HG03025 (cell line): ENCODE measurements around the gene CHCHD10.

Source experiments
- ATAC-seq: cut with Tn5 transposase; IDR thresholded peaks from one replicate; pipeline ENCODE4 v1.9.1; 2021; ENCODE audit warnings: mild to moderate bottlenecking, moderate library complexity; ENCODE audit not compliant: unreplicated experiment, low FRiP score

Gene CHCHD10

DNA sequence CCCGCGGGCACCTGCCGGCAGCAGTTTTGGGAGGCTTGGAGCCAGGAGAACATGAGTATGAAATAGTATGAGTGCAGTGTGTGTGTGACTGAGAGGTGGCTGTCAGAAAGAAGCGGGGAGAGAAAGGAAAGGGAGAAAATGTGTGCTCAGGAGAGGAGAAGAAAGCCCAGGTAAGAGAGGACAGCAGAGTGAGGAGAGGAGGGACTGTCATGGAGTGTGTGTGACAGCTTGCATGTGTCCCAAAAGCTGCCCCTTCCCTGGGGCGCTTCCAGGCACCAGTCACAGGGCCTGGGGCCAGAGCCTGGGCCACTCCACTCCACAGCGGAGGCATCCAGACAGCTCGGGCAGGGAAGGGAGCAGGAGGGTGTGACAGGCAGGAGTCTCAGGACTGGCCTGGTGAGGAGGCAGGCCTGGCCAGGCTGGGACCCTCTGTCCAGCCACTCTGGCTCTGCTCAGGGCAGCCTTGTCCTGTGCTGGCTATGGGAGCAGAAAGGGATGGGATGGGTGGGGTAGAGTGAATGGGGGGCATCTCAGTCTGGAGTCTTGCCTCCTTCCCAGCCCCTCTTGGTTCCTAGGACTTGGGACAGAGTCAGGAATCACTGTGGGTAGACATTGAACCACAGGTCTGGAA, 5.8 kb upstream of the CHCHD10 start:
- no peak for ATAC-seq

DNA sequence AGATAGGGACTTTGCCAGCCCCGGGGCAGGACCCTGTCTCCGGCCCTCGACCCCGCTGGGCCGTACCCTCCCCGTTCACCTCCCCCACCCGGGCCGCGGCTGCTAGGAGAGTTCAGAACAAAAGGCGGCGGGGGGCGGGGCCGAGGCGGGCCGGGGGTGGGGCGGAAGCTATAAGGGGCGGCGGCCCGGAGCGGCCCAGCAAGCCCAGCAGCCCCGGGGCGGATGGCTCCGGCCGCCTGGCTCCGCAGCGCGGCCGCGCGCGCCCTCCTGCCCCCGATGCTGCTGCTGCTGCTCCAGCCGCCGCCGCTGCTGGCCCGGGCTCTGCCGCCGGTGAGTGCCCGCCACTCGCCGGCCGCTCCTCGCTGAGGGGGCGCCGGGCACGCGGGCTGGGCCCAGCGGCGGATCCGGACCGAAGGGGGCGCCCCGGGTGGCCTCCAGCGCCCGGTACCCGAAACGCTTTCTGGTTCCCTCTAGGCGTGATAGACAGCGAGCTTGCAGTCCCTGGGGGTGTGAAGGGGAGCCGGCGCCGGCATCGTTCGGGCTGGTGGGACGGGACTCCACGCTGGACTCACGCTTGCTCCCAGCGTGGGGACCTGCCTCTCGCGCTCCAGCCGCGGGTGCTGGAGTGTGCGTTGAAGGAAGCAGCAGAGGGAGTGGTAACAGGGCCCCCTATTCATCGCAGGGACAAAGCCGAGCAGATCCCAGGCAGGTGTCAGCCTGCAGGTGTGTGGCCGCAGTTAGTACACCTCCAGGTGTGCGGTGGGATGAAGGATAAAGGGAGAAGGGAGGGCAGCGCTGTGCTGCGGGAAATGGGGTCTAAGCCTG, 5.1 kb upstream of the CHCHD10 start, which contains the start of gene MMP11:
TSS of gene MMP11 (plus strand) at position 201 of the 825 bp plus-strand sequence. CDS start at position 223, 22 bp downstream.
- ATAC-seq, result no peak

DNA sequence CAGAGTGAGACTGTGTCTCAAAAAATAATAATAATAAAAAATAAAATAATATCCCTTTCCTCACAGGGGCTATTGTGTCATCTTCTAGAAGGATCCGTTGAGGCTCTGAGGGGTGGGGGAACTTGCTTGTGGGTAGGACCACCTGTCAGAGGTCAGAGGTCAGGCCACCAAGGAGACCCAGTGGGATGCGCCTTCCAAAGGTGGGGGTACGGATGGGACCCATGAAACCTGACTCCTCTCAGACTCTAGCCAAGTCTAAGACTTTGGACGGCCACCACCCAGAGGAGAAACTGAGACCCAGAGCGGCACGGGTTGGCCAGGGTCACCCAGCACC, 4.5 kb upstream of the CHCHD10 start:
- ATAC-seq, result no peak

DNA sequence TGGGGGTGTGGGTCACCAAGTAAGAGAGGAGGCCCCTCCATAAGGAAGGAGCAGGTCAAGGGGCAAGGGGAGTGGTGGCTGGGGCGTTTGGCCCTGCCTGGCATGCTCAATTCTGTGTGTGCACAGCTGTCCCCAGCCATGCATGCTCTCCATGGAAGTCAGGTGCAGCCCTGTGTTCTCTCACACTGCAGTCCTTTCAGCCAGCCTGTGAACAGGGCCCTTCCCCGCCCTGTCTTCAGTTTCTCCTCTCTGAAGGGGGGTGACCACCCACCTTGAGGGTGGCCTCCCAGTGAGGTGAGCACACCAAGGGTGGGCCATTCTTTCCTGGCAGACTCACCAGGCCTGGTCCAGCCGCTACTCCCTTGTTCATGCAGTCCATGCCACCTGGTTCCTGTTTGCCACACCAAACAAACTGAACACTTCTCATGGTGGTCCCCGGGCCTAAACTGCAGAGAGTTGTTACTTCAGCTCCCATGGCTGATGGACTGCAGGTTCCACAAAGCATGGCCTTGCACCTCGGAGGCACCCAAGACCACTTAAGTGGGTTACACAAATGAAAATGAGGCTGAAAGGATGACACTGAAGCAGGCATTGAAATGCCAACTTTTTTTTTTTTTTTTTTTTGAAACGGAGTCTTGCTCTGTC, 1.7 kb upstream of the CHCHD10 start:
- ATAC-seq, result no peak

DNA sequence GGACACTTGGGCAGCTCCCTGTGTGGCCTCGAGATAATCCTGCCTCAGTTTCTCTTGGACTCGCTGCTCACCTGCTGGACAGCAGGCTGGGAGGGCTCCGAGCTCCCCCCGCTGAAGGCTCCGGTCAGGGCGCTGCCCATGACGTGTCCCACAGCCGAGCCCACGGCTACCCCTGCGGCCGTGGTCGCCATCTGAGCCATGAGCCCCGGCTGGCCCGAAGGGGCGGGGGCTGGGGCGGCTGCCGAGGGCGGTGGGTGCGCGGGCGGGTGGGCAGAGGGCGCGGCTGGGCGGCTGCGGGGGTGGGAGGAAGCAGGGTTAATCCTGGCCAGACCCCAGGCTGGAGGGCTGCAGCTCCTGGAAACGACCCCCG, 484 bp downstream of the CHCHD10 start:
- ATAC-seq, result no peak

DNA sequence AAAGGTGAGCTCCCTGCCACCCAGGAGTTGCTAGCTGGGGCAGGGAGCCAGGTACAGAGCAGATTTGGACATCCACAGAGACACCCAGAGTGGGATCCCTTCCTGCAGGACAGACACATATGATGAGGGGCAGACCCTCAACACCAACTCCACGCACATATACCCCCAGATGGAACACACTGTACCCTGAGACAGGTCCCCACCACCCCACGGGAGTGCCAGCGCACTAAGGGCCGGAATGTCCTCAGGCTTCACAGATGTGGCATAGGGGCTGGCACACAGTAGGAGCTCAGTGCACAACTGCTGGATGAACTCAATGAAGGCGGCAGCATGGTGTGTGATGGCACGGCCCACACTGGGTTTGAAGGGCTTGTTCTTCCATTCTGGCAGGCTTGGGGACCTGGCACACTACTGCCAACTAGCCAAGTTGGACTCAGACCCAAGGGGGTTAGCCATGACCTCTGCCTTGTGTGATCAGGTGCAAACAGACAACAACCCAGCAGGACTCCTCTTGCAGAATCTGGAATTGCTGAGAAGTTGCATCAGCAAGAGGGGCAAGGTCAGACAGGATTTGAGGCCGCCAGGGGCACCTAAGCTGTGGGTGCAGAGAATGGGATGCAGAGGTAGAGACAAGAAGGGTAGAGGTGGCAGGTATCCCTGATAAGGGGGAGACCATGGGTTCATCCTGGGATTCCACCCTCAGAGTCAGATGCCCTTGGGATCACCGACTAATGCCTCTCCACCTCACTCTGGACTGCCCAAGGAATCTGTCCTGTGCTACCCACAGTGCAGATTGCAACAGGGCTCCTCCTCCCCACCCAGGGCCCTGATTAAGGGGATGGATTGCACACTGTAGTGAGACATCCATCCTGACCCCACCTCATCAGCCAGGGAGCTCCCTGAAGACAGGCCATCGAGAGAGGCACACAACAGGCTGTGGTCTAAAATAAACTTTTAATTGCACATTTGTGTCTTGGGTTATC, 2.6 kb downstream of the CHCHD10 start:
- ATAC-seq, result no peak

DNA sequence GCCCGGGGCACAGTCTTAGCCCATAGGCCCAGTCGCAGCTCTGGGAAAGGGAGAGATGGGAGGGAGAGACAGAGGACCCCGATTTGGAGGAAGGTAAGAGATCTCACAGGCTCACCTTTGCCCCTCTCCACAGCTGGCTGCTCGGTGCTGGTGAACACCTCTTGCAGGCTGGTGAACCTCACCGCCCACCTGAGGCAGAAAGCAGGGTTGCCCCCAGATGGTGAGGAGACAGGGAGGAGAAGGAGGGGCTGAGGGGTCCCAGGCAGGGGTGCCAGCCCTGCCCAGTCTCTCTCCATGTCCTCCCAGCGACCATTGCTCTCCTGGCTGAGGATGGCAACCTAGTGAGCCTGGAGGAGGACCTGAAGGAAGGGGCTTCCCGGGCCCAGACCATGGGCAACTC, 3.8 kb downstream of the CHCHD10 start:
- no peak for ATAC-seq

DNA sequence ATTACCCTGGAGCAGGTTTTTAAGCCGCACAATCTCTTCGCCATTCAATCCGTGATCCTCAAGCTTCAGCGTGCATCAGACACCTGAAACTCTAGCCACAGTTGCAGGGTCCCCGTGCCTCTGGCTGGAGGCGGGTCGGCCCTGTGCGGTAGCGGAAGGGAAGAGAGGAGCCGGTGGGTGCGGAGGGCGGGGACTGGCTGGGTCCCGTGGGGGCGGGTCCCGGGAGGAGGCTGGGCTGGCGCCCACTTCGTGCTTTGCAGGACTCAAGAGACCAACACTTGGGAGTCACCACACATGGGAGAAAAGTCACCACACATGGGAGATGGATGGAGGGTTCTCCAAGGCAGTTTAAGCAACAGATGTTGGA, 4.2 kb downstream of the CHCHD10 start:
- ATAC-seq, result no peak

DNA sequence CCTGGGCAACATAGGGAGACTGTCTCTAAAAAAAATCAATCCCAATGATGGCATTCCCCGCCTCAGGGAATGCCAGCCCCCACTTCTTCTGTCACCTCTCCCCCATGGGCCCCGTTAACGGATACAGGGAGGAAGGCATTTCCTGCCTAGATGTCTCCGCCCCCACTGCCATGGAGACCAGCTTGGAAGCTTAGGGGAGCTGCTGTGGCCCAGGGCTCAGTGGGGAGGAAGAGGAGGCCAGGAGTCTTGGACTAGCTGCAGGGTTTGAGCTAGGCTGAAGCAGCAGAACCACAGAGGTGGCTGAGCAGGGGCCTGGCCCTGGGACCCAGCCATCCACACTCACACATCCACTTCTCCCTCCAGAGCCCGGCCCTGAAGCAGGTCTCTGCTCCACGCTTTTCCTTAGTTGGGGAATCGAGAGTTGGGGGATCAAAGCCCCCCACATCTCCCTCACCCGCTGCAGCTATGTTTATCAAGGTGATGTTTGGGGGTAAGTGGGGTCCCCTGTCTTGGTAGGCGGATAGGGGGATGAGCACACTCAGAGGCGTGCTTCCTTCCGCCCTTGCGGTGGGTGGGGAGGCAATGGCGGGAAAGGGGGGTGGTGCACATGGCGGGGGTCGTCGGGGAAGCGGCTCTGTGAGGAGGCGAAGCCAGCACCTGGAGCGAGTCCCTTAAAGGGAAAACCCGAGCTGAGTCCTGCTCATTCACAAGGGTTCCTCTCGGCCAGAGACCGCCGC, 4.8 kb downstream of the CHCHD10 start, which contains the start of gene C22orf15:
TSS of gene C22orf15 (plus strand) at position 149 of the 737 bp plus-strand sequence. CDS start at position 466, 317 bp downstream.
- ATAC-seq, result no peak

DNA sequence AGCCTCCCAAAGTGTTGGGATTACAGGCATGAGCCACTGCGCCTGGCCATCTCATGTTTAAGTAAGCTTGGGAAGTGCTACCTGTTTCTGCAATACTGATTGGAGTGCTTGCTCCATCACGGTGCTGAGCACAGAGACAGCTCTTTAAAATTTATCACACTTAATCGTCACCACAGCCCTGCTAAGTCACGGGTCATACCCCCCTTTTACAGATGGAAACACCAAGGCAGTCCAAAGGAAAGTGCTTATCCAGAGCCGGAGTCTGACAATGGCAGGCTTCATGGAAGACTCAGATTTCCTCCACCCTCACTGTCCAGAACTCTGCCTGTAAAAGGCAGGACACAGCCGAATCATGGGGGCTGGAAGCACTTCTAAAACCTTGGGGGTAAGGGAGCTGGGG, 7.7 kb downstream of the CHCHD10 start:
- no peak for ATAC-seq

DNA sequence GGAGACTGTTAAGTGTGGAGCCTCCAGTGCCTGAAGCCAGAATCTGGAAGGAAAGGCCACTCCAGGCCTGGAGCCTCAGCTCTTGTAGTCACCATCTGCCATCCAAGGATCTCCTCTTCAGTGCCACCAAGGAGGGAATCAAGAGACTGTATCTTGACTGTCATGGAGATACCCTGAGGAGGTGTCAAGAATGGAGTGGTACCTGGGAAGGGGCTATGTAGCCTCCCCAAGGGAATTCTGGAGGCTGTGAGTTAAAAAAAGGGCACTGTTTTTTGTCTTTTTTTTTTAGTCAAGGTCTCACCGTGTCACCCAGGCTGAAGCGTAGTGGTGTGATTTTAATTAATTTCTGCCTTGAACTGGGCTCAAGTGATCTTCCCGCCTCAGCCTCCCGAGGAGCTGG, 8.2 kb downstream of the CHCHD10 start:
- ATAC-seq, result no peak

DNA sequence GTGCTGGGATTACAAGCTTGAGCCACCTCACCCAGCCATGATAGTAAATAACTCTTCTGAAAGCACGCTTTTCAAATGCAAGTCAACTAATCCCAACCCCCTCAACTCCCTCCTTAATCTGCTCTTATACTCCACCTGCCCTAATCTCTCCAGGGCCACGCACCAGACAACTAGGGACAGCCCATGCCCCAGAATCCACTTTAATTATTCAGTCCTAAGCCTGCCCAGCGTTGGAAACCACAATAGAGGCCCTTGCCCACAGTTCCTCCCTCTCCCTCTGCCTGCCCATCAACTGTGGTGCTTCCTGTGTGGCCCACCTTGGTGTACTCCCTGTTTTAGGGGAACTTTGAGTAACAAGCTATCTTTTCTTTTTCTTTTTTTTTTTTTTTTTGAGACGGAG, 10.9 kb downstream of the CHCHD10 start:
- ATAC-seq, result no peak

DNA sequence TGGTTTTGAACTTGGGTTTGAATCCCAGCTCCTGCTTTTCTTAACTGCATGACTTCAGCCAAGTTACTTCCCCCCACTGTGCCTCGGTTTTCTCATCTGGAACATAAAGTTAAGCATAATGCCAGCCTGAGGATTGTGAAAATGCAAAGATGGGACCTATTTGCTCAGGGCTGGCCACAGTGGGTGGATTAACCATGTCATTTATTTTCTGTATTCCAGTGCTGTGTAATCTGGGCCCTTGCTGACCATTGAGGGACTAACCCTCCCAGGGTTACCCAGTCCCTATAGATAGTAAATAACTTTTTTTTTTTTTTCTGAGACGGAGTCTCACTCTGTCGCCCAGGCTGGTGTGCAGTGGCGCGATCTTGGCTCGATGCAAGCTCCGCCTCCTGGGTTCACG, 12.1 kb downstream of the CHCHD10 start:
- no peak for ATAC-seq

DNA sequence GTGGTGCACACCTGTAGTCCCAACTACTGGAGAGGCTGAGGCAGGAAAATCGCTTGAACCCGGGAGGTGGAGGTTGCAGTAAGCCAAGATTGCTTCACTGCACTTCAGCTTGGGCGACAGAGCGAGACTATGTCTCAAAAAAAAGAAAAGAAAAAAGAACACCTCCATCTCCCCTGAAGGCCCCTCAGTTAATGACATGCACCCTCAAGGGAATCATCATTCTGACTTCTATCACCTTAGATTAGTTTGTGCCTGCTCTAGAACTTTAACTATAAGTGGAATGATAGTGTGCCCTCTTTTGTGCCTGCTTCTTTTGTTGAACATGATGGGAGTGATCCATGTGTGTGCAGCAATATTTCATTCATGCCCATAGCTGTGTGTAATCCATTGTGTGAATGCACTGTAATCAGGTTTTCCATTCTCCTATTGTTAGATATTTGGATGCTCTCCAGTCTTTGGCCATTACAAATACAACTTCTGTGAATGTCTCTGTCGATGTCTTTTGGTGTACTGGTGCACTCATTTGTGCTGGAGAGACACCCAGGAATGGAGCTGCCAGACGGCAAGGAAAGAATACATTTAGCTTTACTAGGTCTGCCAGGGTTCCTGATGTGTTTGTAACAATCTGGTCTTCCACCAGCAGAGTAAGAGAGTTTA, 12.7 kb downstream of the CHCHD10 start:
- ATAC-seq, result no peak

DNA sequence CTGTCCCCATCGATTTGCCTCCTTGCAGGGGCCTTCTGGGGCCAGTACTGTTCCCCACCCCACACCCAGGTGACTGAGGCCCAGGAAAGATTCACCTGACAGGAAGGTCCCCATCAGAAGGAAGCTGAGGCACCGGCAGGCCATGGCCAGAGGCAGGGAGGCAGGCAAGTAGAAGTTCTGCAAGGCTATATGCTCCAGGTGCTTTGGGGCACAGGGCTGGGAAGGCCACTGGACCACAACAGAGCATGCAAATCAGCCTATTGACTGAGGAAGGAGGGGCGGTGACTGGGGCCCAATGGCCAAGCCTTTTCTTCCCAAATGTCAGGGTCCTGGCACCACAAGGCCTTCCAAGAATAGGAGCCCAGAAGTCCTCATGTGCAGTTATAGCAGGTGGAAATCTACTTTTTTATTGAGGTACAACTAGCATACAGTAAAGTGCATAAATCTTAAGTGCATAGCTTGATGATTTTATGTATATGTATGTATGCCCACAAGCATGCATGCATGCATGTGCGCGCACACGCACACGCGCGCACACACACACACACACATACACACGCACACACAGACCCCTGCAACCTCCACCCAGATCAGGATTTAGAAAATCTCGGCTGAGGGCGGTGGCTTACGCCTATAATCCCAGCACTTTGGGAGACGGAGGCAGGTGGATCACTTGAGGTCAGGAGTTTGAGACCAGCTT, 13.4 kb downstream of the CHCHD10 start, which contains the start of gene VPREB3:
TSS of gene VPREB3 (minus strand) at position 206 of the 700 bp plus-strand sequence. CDS start at position 144, 62 bp downstream.
- ATAC-seq, result no peak

DNA sequence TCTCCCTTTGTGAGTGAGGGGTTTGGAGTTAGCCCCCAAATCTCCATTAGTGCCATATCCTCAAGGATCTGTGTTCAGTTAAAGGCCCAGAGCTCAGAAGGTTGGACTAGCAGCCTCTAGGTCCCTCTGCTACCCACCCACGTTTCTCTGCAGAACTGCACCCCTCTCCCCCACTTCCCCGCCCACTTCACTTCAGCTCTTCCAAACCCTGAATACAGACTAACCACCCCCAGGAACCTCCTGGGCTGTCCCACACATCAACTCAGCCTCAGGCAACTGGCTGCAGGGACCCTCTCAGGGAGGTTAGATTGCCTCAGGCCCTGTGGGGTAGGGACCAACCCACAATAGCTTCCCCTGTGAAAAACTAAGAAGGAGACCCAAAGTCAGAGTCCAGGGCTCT, 14.4 kb downstream of the CHCHD10 start:
- no peak for ATAC-seq

DNA sequence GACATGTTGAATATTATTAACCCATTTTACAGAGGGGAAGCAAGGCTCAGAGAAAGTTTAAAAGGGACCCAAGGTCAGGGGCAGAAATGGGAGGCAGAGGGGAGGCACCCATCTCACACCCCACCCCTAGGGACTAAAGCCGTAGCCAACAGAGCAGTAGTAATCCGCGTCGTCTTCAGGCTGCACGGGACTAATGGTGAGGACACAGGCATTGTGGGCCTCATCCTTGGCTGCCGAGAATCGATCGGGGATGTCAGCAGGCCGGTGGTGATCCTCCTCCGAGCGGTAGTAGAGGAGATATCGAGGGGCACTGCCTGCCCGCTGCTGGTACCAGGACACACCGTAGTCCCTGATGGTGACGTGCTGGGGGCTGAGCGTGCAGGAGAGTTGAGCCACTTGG, 15.0 kb downstream of the CHCHD10 start:
- no peak for ATAC-seq

DNA sequence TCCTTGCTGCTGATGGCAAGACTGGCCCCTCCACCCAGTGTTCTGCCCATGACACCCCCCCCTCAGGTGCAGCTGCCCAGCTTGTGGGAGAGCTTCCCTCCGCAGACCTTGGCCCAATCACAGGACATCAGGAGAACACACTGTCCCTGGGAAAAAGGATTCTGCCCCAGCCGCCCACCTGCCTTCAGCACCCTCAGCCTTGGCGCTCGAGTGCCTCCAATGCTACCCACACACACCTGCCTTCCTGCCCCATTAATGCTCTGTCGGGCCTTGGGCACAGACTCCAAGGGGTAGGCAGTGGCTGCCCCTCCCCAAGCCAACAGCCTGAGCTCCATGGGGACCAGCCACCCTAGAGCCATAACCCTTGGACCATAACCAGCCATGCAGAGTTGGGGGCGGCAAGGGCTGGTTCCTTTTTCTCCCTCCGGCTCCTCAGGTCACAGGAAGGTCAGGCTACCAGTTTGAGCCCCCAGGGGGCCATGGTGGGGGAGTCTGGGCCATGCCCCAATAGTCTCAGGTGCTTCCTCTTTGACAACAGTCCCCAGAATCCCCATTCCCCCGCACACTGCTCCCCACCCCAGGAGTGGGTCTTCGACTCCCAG, 15.6 kb downstream of the CHCHD10 start:
- ATAC-seq, result no peak
